GM04504 (cell line): ENCODE data around the gene PSMD3.

Source experiments
- DNase-seq: peaks from one replicate; pipeline ENCODE4 v3.0.0-alpha.2; 2012; ENCODE audit warnings: low read depth

The PSMD3 gene

DNA sequence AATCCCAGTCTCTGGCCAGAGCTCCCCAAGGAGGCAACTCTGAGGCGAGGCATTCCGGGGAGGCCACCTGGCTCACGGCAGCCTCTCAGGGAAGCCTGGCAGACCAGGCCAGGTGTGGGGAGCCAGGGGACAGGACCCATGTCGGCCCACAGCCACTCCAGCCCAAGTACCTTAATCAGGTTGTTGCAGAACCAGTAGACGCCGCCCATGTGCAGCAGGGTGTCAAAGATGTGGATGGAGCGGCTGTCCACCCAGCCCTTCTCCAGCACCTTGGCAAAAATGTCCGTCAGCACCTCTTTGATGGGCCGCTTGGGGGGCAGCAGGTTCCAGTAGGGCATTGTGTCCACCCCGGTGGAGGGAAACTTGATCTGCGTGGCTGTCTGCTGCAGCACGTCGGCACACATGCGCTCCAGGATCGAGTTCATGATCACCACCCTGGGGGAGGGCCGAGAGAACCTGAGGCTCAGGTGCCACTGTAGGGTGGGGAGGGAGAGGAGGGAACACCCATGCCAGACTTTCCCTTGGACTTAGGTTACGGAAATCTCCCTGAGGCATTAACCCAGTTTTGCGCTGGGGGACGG is 42.4 kb downstream of the PSMD3 start:
- DNase-seq = no peak

DNA sequence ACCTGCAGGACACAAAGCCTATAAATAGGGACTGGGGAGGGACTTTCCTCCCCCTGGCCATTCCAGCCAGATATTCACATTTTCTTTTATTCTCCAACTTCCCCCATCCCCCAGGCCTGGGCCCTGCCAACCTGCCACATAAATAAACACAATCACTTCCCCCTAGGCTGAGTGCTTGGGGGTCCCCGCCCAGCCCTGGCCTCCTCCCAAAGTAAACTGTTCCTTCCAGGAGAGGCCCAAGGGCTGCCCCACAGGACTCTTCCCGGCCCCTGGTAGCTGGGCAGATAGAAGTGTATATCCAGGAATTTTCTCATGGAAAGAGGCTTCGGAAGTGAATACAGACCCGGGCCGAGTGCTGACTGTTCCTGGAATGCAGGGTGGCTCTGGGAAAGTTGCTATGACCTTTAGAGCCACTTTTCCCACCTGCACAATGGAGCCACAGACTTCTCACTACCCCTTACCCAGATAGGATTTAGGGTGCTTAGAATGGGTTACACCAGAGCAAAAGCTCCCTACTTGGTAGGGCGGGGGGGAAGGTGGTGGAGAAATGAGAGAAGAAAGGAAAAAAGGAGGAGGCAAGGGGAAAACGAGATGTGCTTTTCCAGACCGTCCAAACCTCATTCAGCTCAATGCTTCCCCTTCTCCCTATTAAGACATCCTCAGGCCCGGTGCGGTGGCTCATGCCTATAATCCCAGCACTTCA is 43.1 kb downstream of the PSMD3 start:
- DNase-seq = no peak

DNA sequence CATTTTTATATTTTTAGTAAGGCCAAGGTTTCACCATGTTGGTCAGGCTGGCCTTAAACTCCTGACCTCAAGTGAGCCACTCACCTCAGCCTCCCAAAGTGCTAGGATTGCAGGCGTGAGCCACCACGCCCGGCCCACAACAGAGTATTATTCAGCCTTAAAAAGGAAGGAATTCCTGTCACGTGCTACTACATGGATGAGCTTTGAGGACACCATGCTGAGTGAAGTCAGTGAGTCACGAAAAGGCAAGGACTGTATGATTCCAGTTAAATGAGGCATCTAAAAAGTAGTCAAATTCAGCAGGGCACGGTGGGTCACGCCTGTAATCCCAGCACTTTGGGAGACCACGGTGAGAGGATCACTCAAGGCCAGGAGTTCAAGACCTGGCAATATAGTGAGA is 44.3 kb downstream of the PSMD3 start:
- DNase-seq = no peak

DNA sequence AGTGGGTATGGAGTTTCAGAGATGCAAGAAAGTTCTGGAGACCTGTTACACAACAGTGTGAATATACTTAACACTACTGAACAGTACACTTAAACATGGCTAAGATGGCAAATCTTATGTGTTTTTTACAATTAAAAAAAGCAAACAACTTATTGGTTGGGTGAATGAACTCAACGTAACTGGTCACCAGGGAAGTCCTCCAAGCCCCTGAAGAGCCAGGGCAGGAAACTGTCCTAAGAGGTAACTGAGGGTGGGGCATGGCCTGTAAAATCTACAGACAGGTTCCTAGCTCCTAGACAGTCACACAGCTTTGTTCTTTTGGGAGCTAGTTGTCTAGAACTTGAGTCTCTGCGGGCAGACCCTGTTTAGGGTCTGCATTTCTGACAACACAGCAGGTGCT is 45.0 kb downstream of the PSMD3 start:
- no peak for DNase-seq

DNA sequence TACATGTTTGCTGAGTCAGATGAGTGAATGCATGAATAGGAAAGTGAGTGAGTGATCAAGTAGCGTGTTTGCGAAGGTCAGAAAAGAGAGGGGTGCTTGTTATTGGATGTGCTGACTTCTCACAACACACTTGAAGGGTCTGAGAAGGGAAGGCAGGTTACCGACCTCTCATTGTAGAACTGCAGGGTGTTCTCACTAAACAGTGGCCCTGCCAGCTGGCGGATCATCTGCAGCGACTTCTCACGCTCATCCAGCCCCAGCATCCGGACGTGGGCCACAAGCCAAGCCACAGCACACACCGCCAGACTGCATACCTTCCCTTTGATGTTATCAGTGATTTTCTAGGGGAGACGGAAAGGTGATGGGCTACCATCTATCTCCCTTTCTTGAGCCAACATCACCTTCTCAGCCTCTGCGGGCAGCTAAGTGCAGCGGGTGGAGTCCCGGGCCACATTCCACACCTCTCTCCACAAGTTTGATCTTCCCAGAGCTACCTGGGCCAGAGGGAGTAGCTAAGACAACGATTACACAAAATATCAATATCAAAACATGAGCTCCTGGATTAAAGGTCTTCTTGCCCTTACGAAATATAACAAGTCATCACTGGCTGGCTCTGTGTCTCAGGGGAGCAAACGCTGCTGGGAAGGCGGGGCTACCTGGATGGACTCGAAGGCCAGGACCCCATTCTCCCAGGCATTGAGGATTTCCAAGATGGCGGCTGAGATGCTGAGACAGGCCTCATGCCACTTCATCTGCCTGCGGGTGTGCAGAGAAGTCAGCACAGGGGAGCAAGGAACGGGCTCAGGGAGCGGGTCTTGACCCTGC is 45.6 kb downstream of the PSMD3 start:
- no peak for DNase-seq

GRCh38 chr17:40026816-40027613 is 46.4 kb downstream of the PSMD3 start:
- no peak for DNase-seq

DNA sequence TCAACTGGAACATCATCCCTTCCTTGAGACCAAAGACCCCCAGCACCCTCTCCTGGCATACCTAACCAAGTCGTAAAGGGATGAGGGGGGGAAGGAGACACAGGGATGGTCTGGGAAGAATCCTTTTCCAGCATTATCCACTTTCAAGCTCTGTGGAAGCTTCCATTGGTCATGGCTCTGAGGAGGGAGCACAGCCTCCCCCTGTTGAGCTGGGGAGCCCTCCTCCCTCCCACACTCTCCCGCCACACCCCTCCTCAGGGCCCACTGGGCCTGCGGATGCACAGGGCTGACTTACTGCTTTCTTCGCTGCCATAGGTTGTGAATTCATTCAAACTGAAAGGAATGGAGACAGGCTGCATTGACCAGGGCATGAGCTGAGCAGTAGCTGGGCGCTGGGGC is 47.0 kb downstream of the PSMD3 start:
- DNase-seq = no peak

GRCh38 chr17:40028595-40028994 is 48.0 kb downstream of the PSMD3 start:
- no peak for DNase-seq

DNA sequence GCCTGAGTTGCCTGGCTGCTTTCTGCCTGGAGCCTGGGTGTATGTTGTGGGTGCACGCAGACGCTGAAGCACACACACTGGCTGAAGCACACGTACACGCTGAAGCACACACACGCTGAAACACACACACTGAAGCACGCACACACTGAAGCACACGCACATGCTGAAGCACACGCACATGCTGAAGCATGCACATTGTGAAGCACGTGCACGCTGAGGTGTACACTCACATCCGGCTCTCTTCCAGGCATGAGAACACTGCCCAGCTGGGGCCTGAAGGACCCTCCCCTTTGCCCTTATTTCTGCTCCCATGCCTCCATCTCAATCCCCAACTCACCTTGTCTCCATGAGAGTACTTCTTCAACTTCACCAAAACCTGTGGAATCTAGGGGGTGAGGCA is 51.1 kb downstream of the PSMD3 start:
- no peak for DNase-seq

GRCh38 chr17:40032322-40033320 is 52.0 kb downstream of the PSMD3 start:
- no peak for DNase-seq

- no peak for DNase-seq
Observed at GRCh38 chr17:40033339-40033738, 52.7 kb downstream of the PSMD3 start.

GRCh38 chr17:40034426-40035161 is 54.0 kb downstream of the PSMD3 start:
- no peak for DNase-seq

- no peak for DNase-seq
Observed at GRCh38 chr17:40035162-40035559, 54.6 kb downstream of the PSMD3 start.

DNA sequence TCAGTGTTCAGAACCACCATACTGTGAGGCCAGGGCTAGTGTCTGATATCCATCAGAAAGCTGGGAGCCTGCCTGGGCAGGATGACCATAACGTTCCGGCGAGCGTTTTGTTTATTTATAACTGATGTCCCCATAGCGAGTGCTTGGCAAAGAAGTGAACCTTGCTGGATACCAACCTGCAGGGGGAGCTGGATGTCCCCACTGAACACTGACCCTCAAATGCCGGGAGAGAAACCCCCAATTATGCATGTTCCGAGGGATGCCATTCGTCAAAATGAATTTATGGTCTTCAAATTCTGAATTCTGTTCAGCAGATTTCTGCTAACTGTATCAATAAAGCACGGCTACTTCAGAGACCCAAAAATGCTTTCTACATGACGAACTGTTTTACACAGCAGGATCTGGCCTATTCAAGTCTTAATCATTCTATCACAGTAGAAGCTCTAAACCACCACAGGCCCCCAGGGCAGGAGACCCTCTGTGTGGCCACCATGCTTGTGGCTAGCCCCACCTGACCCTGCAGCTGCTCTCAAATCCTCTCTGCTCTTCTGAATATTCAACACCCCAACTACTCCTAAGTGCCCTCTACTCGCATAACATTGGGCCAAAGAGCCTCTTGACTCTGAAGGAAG is 58.4 kb downstream of the PSMD3 start:
- peak; percentile 80 for DNase-seq

- no peak for DNase-seq
Observed at GRCh38 chr17:40041196-40041595, 60.6 kb downstream of the PSMD3 start.
